ENCODE results near the gene FGF9. TPM values are rescaled to one million over a fixed set of nuclear protein-coding genes. Genes with fewer than 3 reads are reported as not detected.

The FGF9 gene
- total RNA-seq, 1 experiment from 2014 or later, result 1.5 TPM

GRCh38 chr13:21749410-21749809 is 78.5 kb downstream of the FGF9 start:
- Histone ChIP-seq H3K9me3 (ENCODE audit: control insufficient read depth in 1 of 2, insufficient read depth in 1 of 2, low read depth in 1 of 2, low read length in 2 of 2) (no peaks in the 10 kb centered on the region), H3K27ac (ENCODE audit: low read depth, low read length) (no peak overlapping the region), H3K4me1 (ENCODE audit: control insufficient read depth in 1 of 2, insufficient read depth in 2 of 2, low read length in 2 of 2) (no peaks in the 10 kb centered on the region), H3K4me3 (replicated peaks in 1 of 2; ENCODE audit: low read depth in 1 of 2, low read length in 2 of 2) (no peak overlapping the region), H3K9me2 (ENCODE audit: insufficient read depth) (no peaks in the 10 kb centered on the region), H3K36me3 (ENCODE audit: control insufficient read depth in 1 of 2, insufficient read depth in 2 of 2, low read length in 2 of 2) (no peaks in the 10 kb centered on the region), H3K27me3 (ENCODE audit: insufficient read depth, low read length) (peaks cover 11% of the 10 kb centered on the region; the same call in 1 of the 2 replicates), H2AFZ (ENCODE audit: low read depth, low read length, poor library complexity, severe bottlenecking) (no peak overlapping the region), H3K4me2 (ENCODE audit: low read length) (no peak overlapping the region), H4K20me1 (ENCODE audit: insufficient read depth) (no peaks in the 10 kb centered on the region), H3K79me2 (ENCODE audit: insufficient read depth, low read length) (no peaks in the 10 kb centered on the region), H3K9ac (ENCODE audit: low read length) (no peak overlapping the region)
- no TSS peak for BruUV-seq (replicated peaks)
- TF ChIP-seq CBX3 (IDR thresholded peaks at IDR 0.05; ENCODE audit: low read depth) (no peak), SRF (IDR thresholded peaks at IDR 0.05; ENCODE audit: low read depth) (no peak), EZH2phosphoT487 (IDR thresholded peaks at IDR 0.05; ENCODE audit: borderline replicate concordance) (no peak), ZBTB33 (IDR thresholded peaks at IDR 0.05; ENCODE audit: extremely low read depth, insufficient replicate concordance, low read length) (no peak), RAD21 (IDR thresholded peaks at IDR 0.05; ENCODE audit: low read depth) (no peak), POLR2AphosphoS5 (IDR thresholded peaks at IDR 0.05; ENCODE audit: low read depth, low read length) (no peak), EZH2 (IDR thresholded peaks at IDR 0.05) (no peak), TCF7L2 (IDR thresholded peaks at IDR 0.05; ENCODE audit: borderline replicate concordance, extremely low read depth, insufficient read depth, insufficient read length) (no peak), CTCF (IDR thresholded peaks at IDR 0.05 in 2 of 3, conservative IDR thresholded peaks at IDR 0.05 in 1 of 3; ENCODE audit: borderline replicate concordance in 1 of 3, insufficient read depth in 1 of 3, low read depth in 2 of 3, low read length in 2 of 3) (no peak), REST (IDR thresholded peaks at IDR 0.05; ENCODE audit: low read depth) (no peak), FOSL1 (IDR thresholded peaks at IDR 0.05; ENCODE audit: low read depth) (no peak), YY1 (IDR thresholded peaks at IDR 0.05; ENCODE audit: extremely low read depth, insufficient replicate concordance, low read depth, low read length) (no peak), CEBPB (IDR thresholded peaks at IDR 0.05; ENCODE audit: low read depth) (no peak), ZNF274 (IDR thresholded peaks at IDR 0.05; ENCODE audit: low read depth, low read length) (no peak), MAX (IDR thresholded peaks at IDR 0.05) (no peak)
- no peak for DNase-seq (ENCODE audit: low read depth, low spot score)
- no peak for ATAC-seq
- ChIA-PET RAD21 (ENCODE audit: low non-redundant PET in 1 of 2, low total read pairs in 2 of 2, uncharacterized antibody in 2 of 2, unreplicated experiment in 2 of 2) (no interaction called here), POLR2A (no interaction called here), CTCF (interaction anchor here (1.3 kb wide), 1 partner anchor 15 kb away, joined by 3 read pairs; no protein-coding TSS in a partner anchor)
- intact Hi-C loops (cut with micrococcal nuclease), result no loop called here
